Airway epithelial cell (primary cell): ENCODE measurements around the gene C1GALT1C1L. TPM values are rescaled to one million over a fixed set of nuclear protein-coding genes. Genes with fewer than 3 reads are reported as not detected.

Experiments
- total RNA-seq: library from RNA; depleted of rRNA; stranded (reverse); fragments of >200 nt; gene quantifications from 2 replicates; pipeline ENCODE4 v1.2.3, GENCODE V29; 2015

The C1GALT1C1L gene
- 0.21 and 2.2 TPM in 2 replicates for total RNA-seq

DNA sequence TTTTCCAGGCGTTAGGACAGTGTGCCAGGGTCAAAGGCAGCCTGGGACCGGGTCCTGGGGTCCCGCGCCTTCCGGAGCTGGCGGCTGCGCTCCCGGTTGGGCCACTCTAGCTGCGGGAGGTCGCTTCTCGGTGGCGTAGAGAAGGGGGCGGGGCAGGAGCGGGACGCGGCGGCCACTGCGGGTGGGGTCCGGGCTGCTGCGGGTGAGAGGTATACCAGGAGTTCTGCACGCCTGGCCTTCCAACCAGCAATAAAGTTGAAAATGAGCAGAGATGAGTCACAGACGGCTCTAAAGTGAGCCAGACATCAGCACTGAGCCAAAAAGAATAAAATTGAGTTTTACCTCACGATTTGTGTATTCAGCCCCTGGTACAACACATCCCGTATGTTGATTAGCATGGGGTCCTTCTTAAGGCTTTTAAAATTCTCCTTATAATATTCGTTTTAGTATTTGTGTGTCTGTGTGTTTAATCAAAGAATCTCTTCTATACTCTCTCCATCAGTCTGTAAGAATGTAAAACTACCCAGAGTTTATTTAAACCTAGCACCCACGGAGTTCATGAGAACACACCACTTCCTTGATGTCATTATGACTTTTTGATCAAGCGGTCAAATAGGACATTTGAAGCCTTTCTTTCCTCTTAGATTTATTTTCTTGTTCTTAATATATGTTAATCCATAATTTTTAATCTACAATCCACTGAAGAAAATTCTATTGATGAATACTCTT is at the start of gene C1GALT1C1L:
TSS of gene C1GALT1C1L (minus strand) at position 108 of the 729 bp plus-strand sequence. CDS start at position 1, 107 bp downstream.

DNA sequence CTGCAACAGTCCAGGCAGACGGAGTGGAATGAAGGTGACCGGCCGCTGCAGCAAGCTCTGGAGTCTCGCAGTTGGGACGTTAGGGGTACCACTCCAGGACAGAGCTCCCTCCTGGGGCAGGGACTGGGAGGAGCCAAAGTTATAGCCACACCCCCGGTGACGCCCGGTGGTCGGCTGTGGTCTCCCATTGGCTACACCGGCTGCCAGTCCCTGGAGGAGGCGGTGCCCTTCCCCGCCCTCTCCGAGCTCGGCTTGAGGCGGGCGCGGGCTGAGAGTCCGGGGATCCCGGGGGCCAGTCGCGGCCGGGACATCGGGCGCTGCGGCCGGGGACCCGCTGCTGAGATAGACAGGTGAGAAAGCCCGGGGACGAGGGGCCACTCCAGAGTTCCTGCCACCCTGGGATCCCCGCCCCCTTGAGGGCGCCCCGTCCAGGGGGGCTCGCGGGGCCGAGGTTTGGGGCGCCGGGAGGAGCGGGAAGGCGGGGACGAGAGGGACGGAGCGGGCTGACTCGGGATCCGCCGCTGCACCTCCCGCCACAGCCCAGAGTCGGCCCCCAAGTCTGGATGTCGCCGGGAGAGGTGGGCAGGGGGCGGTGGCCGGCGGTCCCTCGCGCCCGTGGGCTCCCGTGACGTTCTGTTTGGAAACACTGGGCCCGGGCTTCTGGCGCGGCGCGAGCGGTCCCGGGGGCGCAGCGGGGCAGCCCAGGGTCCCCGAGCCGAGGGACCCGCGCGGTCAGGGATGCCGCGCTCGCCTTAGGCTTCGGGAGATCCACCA is 39.0 kb downstream of the C1GALT1C1L start, which contains the start of gene PLEKHH2:
TSS of gene PLEKHH2 (plus strand) at position 231 of the 774 bp plus-strand sequence. CDS start 7,414 bp downstream, outside the sequence.

Other genes with a start within 250 kb of the C1GALT1C1L start
- gene THADA, start 80.4 kb downstream of the C1GALT1C1L start, total RNA-seq = 13.7 and 20.9 TPM in 2 replicates
- gene PLEKHH2, start 39.2 kb downstream of the C1GALT1C1L start, total RNA-seq = 1.1 and 2.5 TPM in 2 replicates
- gene DYNC2LI1, start 97.6 kb upstream of the C1GALT1C1L start, total RNA-seq = 14.1 and 20.6 TPM in 2 replicates
- not detected in 2 replicates for gene ABCG5, start 162.4 kb upstream of the C1GALT1C1L start, total RNA-seq
- not detected in 2 replicates for gene ABCG8, start 162.5 kb upstream of the C1GALT1C1L start, total RNA-seq